Spleen (tissue), 11 donors: ENCODE measurements around the gene SMAD5. TPM values are rescaled to one million over a fixed set of nuclear protein-coding genes. Genes with fewer than 3 reads are reported as not detected.

Experiments used
- DNase-seq: peaks from one replicate; pipeline ENCODE4 v3.0.0-alpha.2; 2020
- H3K27ac ChIP-seq, 8 donors: fragments of 200-600 bp; sonication (generic) in 7 of 8; 1 replicate in 4 of 8; 2 replicates in 4 of 8; pipeline versions ENCODE4 v1.5.0 to v1.8.0; 2016 to 2021; ENCODE audit warnings: inconsistent platforms in 4 of 8, mild to moderate bottlenecking in 4 of 8, moderate library complexity in 1 of 8
- H3K27me3 ChIP-seq, 7 donors: fragments of 200-600 bp; sonication (generic) in 6 of 7; replicated peaks in 1 of 7; 1 replicate in 4 of 7; 2 replicates in 3 of 7; pipeline versions ENCODE4 v1.5.0 to v1.8.0; 2016 to 2021; ENCODE audit warnings: inconsistent platforms in 3 of 7, mild to moderate bottlenecking in 1 of 7
- H3K36me3 ChIP-seq, 6 donors: fragments of 200-600 bp; sonication (generic) in 5 of 6; 1 replicate in 4 of 6; 2 replicates in 2 of 6; pipeline versions ENCODE4 v1.5.0 to v1.8.0; 2016 to 2021; ENCODE audit warnings: inconsistent platforms in 2 of 6
- H3K4me1 ChIP-seq, 6 donors: fragments of 200-600 bp; sonication (generic) in 5 of 6; 1 replicate in 3 of 6; 2 replicates in 3 of 6; pipeline versions ENCODE4 v1.5.0 to v1.8.0; 2016 to 2021; ENCODE audit warnings: inconsistent platforms in 3 of 6
- H3K4me3 ChIP-seq, 8 donors: fragments of 200-600 bp; sonication (generic) in 7 of 8; 1 replicate in 4 of 8; 2 replicates in 4 of 8; pipeline versions ENCODE4 v1.5.0 to v1.8.0; 2016 to 2021; ENCODE audit warnings: inconsistent platforms in 4 of 8, mild to moderate bottlenecking in 4 of 8, moderate library complexity in 2 of 8
- H3K9me3 ChIP-seq, 8 donors: fragments of 200-600 bp; sonication (generic) in 7 of 8; 1 replicate in 4 of 8; 2 replicates in 4 of 8; pipeline versions ENCODE4 v1.5.0 to v1.8.0; 2016 to 2021; ENCODE audit warnings: inconsistent platforms in 4 of 8
- POLR2A ChIP-seq, 3 donors: fragments of 450-650 bp; IDR thresholded peaks; one replicate each; pipeline ENCODE4 v1.5.1; 2017; ENCODE audit warnings: antibody characterized with exemption in 3 of 3, mild to moderate bottlenecking in 1 of 3
- POLR2AphosphoS5 ChIP-seq, 3 donors: sonication (generic); formaldehyde crosslinking; IDR thresholded peaks; one replicate each; pipeline ENCODE4 v1.5.1; 2017; ENCODE audit warnings: antibody characterized with exemption in 3 of 3
- WGBS, 5 donors: extraction: QIAGEN DNeasy Blood & Tissue Kit in 3 of 5; methylation state at CpG; one replicate each; pipeline versions ENCODE4 v1.1.5 to v1.1.7; 2013 to 2018; 5-methylcytosine and 5-hydroxymethylcytosine counted together
- intact Hi-C: fragments of 100-400 bp; cut with DNase I; formaldehyde crosslinking; loops from one replicate; pipeline ENCODE4 v1.15.0; 2023; ENCODE audit warnings: low total_unique reads
- polyA plus RNA-seq, 3 donors: library from polyadenylated mRNA; stranded (reverse); fragments of 200-250 nt; gene quantifications; one replicate each; pipeline ENCODE4 v1.2.1, GENCODE V29; 2013
- total RNA-seq, 7 donors: library from RNA; depleted of rRNA in 3 of 7; stranded (reverse); fragments of >200 nt in 3 of 7; fragmentation: NEBNext Ultra II Directional in 4 of 7; extraction: Animal tissue kit (Norgen Biotek cat#: 25700) in 4 of 7; gene quantifications; one replicate each; pipeline versions ENCODE4 v1.1.0 to v1.2.1, GENCODE V29; 2016 to 2021
- TF ChIP-seq, protein P1 (sequence below), 11 experiments: fragments of 200-600 bp in 7 of 11; fragments of 450-650 bp in 4 of 11; sonication (generic) in 4 of 11; IDR thresholded peaks in 8 of 11; conservative IDR thresholded peaks in 3 of 11; 1 replicate in 7 of 11; 2 replicates in 4 of 11; pipeline versions ENCODE4 v1.4.0 to v1.8.0; 2016 to 2021; ENCODE audit warnings: antibody characterized with exemption in 11 of 11, inconsistent platforms in 4 of 11, mild to moderate bottlenecking in 1 of 11
- donor health status: healthy with polysubstance abuse.
- donor health status: DM: no; HTN: no; CAD: no; lungs with moderate emphysema.
- donor health status: DM: no; HTN: no; CAD: no.
- donor health status: Bipolar disorder and iron deficiency.
- donor health status: healthy.
- donor health status: DM: no; HTN: no; CAD: no.
- donor health status: DM: yes; HTN: yes; CAD: no.

Gene SMAD5
- total and polyA plus RNA-seq, 10 donors: 5.3 to 70.4 (median 52.8) TPM

DNA sequence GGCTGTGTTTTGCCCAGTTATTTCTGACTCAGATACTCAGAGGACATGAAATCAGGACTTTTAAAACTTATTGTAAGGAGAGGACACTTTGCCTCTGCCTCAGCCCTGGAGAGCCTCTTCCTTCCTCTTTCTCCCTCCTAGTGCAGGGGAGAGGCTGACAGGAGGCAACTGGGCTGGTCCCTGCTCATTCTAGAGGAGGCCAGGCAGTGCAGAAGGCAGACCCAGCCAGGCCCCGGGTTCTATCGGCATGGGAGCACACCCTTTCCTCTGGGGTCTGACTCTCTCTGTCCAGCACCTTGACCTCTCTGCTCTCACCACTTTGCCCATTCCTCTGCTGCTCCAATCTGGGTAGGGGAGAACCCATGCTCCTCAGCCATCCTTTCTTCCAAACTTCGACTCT lies 76.3 kb downstream of the SMAD5 start:
- H3K27me3 ChIP-seq: peaks cover 0 to 49% (median 9%) of the 10 kb centered on the region in 7 donors
- H3K4me3 ChIP-seq: no peak overlapping the region
- H3K9me3 ChIP-seq: no peaks in the 10 kb centered on the region
- H3K4me1 ChIP-seq: peaks cover 0 to 4% (median 0%) of the 10 kb centered on the region in 6 donors
- WGBS, 5 donors: 38 to 45% (median 39%) methylated on average over 3 of the region's 3 CpGs
- TF ChIP-seq POLR2A (IDR thresholded peaks at IDR 0.05): no peak
- TF ChIP-seq, protein P1, sequence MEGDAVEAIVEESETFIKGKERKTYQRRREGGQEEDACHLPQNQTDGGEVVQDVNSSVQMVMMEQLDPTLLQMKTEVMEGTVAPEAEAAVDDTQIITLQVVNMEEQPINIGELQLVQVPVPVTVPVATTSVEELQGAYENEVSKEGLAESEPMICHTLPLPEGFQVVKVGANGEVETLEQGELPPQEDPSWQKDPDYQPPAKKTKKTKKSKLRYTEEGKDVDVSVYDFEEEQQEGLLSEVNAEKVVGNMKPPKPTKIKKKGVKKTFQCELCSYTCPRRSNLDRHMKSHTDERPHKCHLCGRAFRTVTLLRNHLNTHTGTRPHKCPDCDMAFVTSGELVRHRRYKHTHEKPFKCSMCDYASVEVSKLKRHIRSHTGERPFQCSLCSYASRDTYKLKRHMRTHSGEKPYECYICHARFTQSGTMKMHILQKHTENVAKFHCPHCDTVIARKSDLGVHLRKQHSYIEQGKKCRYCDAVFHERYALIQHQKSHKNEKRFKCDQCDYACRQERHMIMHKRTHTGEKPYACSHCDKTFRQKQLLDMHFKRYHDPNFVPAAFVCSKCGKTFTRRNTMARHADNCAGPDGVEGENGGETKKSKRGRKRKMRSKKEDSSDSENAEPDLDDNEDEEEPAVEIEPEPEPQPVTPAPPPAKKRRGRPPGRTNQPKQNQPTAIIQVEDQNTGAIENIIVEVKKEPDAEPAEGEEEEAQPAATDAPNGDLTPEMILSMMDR (IDR thresholded peaks at IDR 0.05 in 8 of 11, conservative IDR thresholded peaks at IDR 0.05 in 3 of 11): no peak
- TF ChIP-seq POLR2AphosphoS5 (IDR thresholded peaks at IDR 0.05): no peak
- no peak for DNase-seq
- no peak overlapping the region for H3K27ac ChIP-seq
- intact Hi-C loops: no loop called here
- H3K36me3 ChIP-seq: no peaks in the 10 kb centered on the region

GRCh38 chr5:136209346-136209910 lies 76.8 kb downstream of the SMAD5 start:
- H3K4me3 ChIP-seq: no peak overlapping the region
- DNase-seq: peak; percentile 65
- H3K27me3 ChIP-seq: peaks cover 0 to 54% (median 9%) of the 10 kb centered on the region in 7 donors
- H3K27ac ChIP-seq: no peak overlapping the region
- H3K9me3 ChIP-seq: no peaks in the 10 kb centered on the region
- H3K36me3 ChIP-seq: no peaks in the 10 kb centered on the region
- H3K4me1 ChIP-seq: peaks cover 0 to 4% (median 0%) of the 10 kb centered on the region in 6 donors
- no peak for TF ChIP-seq POLR2AphosphoS5 (IDR thresholded peaks at IDR 0.05)
- TF ChIP-seq POLR2A (IDR thresholded peaks at IDR 0.05): no peak
- TF ChIP-seq, protein P1 (IDR thresholded peaks at IDR 0.05 in 8 of 11, conservative IDR thresholded peaks at IDR 0.05 in 3 of 11): no peak
- intact Hi-C loops: no loop called here
- WGBS, 5 donors: 86 to 91% (median 88%) methylated on average over 14 of the region's 14 CpGs

DNA sequence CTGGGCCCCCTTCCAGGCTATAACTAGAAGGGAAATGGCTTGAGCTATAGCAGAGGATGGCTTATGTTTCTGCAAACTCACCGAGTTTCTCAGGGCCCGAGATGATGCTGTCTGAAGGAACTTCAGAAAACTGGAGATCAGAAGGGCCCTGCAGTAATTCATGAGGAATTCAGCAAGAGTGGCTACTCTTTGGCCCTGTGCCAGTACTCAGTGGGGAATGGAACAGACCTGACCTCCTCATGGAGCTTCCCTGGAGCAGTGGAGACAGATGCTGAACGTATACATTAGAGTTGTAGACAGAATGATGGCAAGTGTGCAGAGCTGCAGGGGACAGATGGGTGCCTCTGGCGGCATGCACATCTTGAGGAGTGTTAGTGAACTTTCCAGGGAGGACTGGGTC lies 77.6 kb downstream of the SMAD5 start:
- Histone ChIP-seq H3K36me3 (no peaks in the 10 kb centered on the region), H3K4me1 (peaks cover 0 to 4% (median 0%) of the 10 kb centered on the region in 6 donors), H3K27ac (no peak overlapping the region), H3K27me3 (peaks cover 0 to 60% (median 9%) of the 10 kb centered on the region in 7 donors), H3K9me3 (no peaks in the 10 kb centered on the region), H3K4me3 (no peak overlapping the region)
- WGBS, 5 donors: 66 to 87% (median 83%) methylated on average over 4 of the region's 4 CpGs
- intact Hi-C loops: loop anchor here (5.0 to 10.0 kb wide), 2 partner anchors 265 to 323 kb away; no protein-coding TSS in a partner anchor
- TF ChIP-seq, protein P1 (IDR thresholded peaks at IDR 0.05 in 8 of 11, conservative IDR thresholded peaks at IDR 0.05 in 3 of 11): no peak
- TF ChIP-seq POLR2AphosphoS5 (IDR thresholded peaks at IDR 0.05) (no peak), POLR2A (IDR thresholded peaks at IDR 0.05) (no peak)
- DNase-seq: no peak

DNA sequence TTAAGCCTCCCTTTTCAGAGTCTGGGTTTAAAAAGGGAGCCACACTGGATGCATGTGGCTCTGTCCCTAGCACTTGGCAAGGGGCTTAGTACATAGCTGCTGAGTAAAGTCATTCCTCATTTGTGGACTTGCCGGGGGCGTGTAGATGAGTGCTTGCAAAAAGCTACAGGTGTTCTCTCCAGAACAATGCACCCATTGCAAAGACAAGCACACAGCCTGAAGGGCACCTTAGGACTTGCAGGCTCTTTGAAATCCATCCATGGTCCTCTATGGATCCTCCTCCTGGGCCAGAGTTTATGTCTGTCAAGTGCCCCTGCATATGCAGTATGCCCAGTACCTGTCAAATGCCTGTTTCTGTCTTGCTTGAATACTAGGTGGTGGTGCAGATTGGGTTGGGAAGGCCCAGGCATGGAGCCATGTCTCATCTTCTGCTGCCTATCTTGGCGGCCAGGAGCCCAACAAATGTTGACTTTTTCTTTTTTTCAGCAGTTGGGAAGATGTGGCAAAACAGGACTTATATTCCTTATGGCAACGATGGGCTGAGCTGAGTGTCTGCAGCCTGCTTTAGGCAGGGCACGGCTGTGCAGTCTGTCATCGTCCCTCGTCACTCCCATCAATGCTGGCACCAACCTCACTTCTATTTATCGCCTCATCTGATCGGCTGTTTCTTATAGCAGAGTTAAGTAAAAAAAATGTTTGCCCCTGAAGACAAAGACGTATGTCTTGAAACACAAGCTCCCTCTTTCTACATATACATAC lies 78.8 kb downstream of the SMAD5 start:
- TF ChIP-seq POLR2A (IDR thresholded peaks at IDR 0.05) (no peak), POLR2AphosphoS5 (IDR thresholded peaks at IDR 0.05) (no peak)
- TF ChIP-seq, protein P1 (IDR thresholded peaks at IDR 0.05 in 8 of 11, conservative IDR thresholded peaks at IDR 0.05 in 3 of 11): no peak
- Histone ChIP-seq H3K36me3 (no peaks in the 10 kb centered on the region), H3K27me3 (peaks cover 0 to 72% (median 9%) of the 10 kb centered on the region in 7 donors), H3K9me3 (no peaks in the 10 kb centered on the region), H3K4me3 (no peak overlapping the region), H3K4me1 (peaks cover 0 to 4% (median 0%) of the 10 kb centered on the region in 6 donors), H3K27ac (no peak overlapping the region)
- no peak for DNase-seq
- WGBS, 5 donors: 79 to 91% (median 82%) methylated on average over 10 of the region's 10 CpGs
- intact Hi-C loops: loop anchor here (5.0 to 10.0 kb wide), 2 partner anchors 267 to 324 kb away; no protein-coding TSS in a partner anchor
